ENCODE measurements around the gene ROPN1L. TPM values are rescaled to one million over a fixed set of nuclear protein-coding genes. Genes with fewer than 3 reads are reported as not detected.
A peak's percentile ranks its signal among the peaks of the same experiment; 100 is the strongest.

ROPN1L gene
- polyA plus RNA-seq, 3 donors = 1.5 to 2.1 (median 1.9) TPM

DNA sequence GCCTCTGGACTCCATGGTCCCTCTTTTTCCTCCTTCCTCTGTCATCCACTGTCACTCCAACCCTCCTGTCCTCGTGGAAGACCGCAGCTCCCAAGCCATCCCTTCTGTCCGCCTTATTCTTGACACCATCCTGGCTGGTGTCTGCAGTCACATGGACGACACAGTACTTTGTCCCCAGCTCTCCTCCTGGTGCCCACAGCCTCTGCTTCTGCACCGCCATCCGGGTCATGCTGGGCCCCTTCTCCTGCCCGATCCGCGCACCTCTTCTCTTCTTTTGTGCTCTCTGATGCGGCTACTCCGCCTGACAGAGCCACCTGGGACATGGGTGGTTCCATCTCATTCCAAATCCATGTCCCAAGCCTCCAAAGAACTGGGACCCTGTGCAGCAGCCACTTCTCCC, 22.5 kb downstream of the ROPN1L start:
- intact Hi-C loops (cut with micrococcal nuclease) = no loop called here

DNA sequence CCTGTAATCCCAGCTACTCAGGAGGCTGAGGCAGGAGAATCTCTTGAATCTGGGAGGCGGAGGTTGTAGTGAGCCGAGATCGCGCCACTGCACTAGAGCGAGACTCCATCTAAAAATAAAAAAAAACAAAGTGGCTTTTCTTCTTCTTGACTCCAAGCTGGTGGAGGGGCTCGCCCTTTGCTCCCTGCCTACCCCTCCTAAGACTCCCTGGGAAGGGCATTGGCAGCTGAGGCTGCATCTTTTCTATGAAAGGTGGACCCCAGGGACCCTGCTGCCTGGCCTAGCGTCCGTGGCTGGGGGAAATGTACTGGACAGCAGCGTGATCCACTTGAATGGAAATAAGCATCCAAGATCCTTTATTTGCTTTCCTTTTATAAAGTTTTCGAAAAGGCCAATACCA, 24.0 kb downstream of the ROPN1L start:
- H2AFZ ChIP-seq (ENCODE audit: insufficient read depth, low read depth, low read length, poor library complexity, severe bottlenecking) = no peak overlapping the region
- H3K9me3 ChIP-seq (replicated peaks in 1 of 2; ENCODE audit: control insufficient read depth in 1 of 2, insufficient read depth in 1 of 2, low read length in 2 of 2) = no peaks in the 10 kb centered on the region
- Mint-ChIP-seq H3K9me3 (peaks cover 0 to 5% (median 0%) of the 10 kb centered on the region in 7 donors), H3K4me3 (no peak overlapping the region), H3K4me1 (peaks cover 29% of the 10 kb centered on the region), H3K36me3 (peaks cover 0 to 4% of the 10 kb centered on the region in 2 donors), H3K27me3 (ENCODE audit: low read depth in 3 of 3) (peaks cover 5 to 12% (median 8%) of the 10 kb centered on the region in 3 donors), H3K27ac (no peak overlapping the region)
- H3K4me1 ChIP-seq (ENCODE audit: control insufficient read depth in 1 of 2, insufficient read depth in 2 of 2, low read length in 2 of 2) = peaks cover 16 to 20% of the 10 kb centered on the region in 2 donors
- H4K20me1 ChIP-seq (ENCODE audit: insufficient read depth, low read length) = no peaks in the 10 kb centered on the region
- intact Hi-C loops (cut with micrococcal nuclease) = no loop called here
- TF ChIP-seq, protein P1, sequence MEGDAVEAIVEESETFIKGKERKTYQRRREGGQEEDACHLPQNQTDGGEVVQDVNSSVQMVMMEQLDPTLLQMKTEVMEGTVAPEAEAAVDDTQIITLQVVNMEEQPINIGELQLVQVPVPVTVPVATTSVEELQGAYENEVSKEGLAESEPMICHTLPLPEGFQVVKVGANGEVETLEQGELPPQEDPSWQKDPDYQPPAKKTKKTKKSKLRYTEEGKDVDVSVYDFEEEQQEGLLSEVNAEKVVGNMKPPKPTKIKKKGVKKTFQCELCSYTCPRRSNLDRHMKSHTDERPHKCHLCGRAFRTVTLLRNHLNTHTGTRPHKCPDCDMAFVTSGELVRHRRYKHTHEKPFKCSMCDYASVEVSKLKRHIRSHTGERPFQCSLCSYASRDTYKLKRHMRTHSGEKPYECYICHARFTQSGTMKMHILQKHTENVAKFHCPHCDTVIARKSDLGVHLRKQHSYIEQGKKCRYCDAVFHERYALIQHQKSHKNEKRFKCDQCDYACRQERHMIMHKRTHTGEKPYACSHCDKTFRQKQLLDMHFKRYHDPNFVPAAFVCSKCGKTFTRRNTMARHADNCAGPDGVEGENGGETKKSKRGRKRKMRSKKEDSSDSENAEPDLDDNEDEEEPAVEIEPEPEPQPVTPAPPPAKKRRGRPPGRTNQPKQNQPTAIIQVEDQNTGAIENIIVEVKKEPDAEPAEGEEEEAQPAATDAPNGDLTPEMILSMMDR (IDR thresholded peaks at IDR 0.05) = no peak
- WGBS (ENCODE audit: insufficient coverage) = 100% methylated on average over 4 of the region's 10 CpGs
- no peak overlapping the region for H3K27ac ChIP-seq (ENCODE audit: low read depth in 1 of 2, low read length in 2 of 2)
- H3K9ac ChIP-seq (ENCODE audit: insufficient read depth, low read length, poor library complexity, severe bottlenecking) = no peak overlapping the region
- H3K79me2 ChIP-seq (ENCODE audit: insufficient read depth, low read length) = no peaks in the 10 kb centered on the region
- H3K4me2 ChIP-seq (replicated peaks; ENCODE audit: extremely low read depth, low read length, poor library complexity, severe bottlenecking) = no peak overlapping the region
- H3K4me3 ChIP-seq (replicated peaks in 1 of 3; ENCODE audit: low read depth in 2 of 3, low read length in 3 of 3) = no peak overlapping the region
- no peaks in the 10 kb centered on the region for H3K27me3 ChIP-seq (ENCODE audit: control insufficient read depth in 2 of 2, insufficient read depth in 2 of 2, low read length in 2 of 2)
- H3K36me3 ChIP-seq (replicated peaks in 1 of 2; ENCODE audit: control insufficient read depth in 1 of 2, insufficient read depth in 2 of 2, low read length in 2 of 2) = no peaks in the 10 kb centered on the region
- no peak for DNase-seq

More for the DNA sequence above, 22.5 kb downstream of the ROPN1L start:
- H3K9ac ChIP-seq (ENCODE audit: insufficient read depth, low read length, poor library complexity, severe bottlenecking) = no peak overlapping the region
- H3K36me3 ChIP-seq (replicated peaks in 1 of 2; ENCODE audit: control insufficient read depth in 1 of 2, insufficient read depth in 2 of 2, low read length in 2 of 2) = no peaks in the 10 kb centered on the region
- H3K9me3 ChIP-seq (replicated peaks in 1 of 2; ENCODE audit: control insufficient read depth in 1 of 2, insufficient read depth in 1 of 2, low read length in 2 of 2) = no peaks in the 10 kb centered on the region
- H3K4me3 ChIP-seq (replicated peaks in 1 of 3; ENCODE audit: low read depth in 2 of 3, low read length in 3 of 3) = no peak overlapping the region
- H4K20me1 ChIP-seq (ENCODE audit: insufficient read depth, low read length) = no peaks in the 10 kb centered on the region
- H3K27ac ChIP-seq (ENCODE audit: low read depth in 1 of 2, low read length in 2 of 2) = no peak overlapping the region
- H3K4me3 Mint-ChIP-seq = no peak overlapping the region
- H3K27me3 ChIP-seq (ENCODE audit: control insufficient read depth in 2 of 2, insufficient read depth in 2 of 2, low read length in 2 of 2) = no peaks in the 10 kb centered on the region
- peaks cover 16 to 20% of the 10 kb centered on the region in 2 donors for H3K4me1 ChIP-seq (ENCODE audit: control insufficient read depth in 1 of 2, insufficient read depth in 2 of 2, low read length in 2 of 2)
- H3K4me2 ChIP-seq (replicated peaks; ENCODE audit: extremely low read depth, low read length, poor library complexity, severe bottlenecking) = no peak overlapping the region
- no peaks in the 10 kb centered on the region for H3K79me2 ChIP-seq (ENCODE audit: insufficient read depth, low read length)
- H3K36me3 Mint-ChIP-seq = peaks cover 0 to 4% of the 10 kb centered on the region in 2 donors
- DNase-seq = no peak
- peaks cover 0 to 5% (median 0%) of the 10 kb centered on the region in 7 donors for H3K9me3 Mint-ChIP-seq
- 94% methylated on average over 11 of the region's 11 CpGs for WGBS (ENCODE audit: insufficient coverage)
- H3K27me3 Mint-ChIP-seq (ENCODE audit: low read depth in 3 of 3) = peaks cover 5 to 15% (median 8%) of the 10 kb centered on the region in 3 donors
- H2AFZ ChIP-seq (ENCODE audit: insufficient read depth, low read depth, low read length, poor library complexity, severe bottlenecking) = no peak overlapping the region
- peaks cover 31% of the 10 kb centered on the region for H3K4me1 Mint-ChIP-seq
- peak overlapping the region in 1 of 7 donors; percentile 13 for H3K27ac Mint-ChIP-seq
- TF ChIP-seq, protein P1 (IDR thresholded peaks at IDR 0.05) = no peak

All from CD14-positive monocyte (primary cell).